Mucosa of descending colon (tissue), 3 donors: ENCODE results near the gene PAK3. TPM values are rescaled to one million over a fixed set of nuclear protein-coding genes. Genes with fewer than 3 reads are reported as not detected.

Source experiments
- ATAC-seq: fragments of 200-7000 bp; cut with Tn5 transposase; one replicate; pipeline ENCODE4 v1.9.1; 2020; ENCODE audit warnings: mild to moderate bottlenecking, moderate library complexity
- DNase-seq, 3 donors: peaks; one replicate each; pipeline ENCODE4 v3.0.0-alpha.2; 2020
- H3K36me3 ChIP-seq: fragments of 200-600 bp; one replicate; pipeline ENCODE4 v1.8.0; 2021; ENCODE audit warnings: low read depth, mild to moderate bottlenecking
- H3K4me1 ChIP-seq: fragments of 200-600 bp; one replicate; pipeline ENCODE4 v1.8.0; 2021; ENCODE audit warnings: low read depth, mild to moderate bottlenecking
- H3K4me3 ChIP-seq: fragments of 200-600 bp; one replicate; pipeline ENCODE4 v1.8.0; 2021; ENCODE audit warnings: mild to moderate bottlenecking
- H3K9me3 ChIP-seq: fragments of 200-600 bp; one replicate; pipeline ENCODE4 v1.8.0; 2021; ENCODE audit warnings: mild to moderate bottlenecking
- CTCF ChIP-seq: fragments of 200-600 bp; IDR thresholded peaks from one replicate; pipeline ENCODE4 v1.8.0; 2022; ENCODE audit warnings: antibody characterized with exemption, mild to moderate bottlenecking
- intact Hi-C, 2 donors: fragments of 100-400 bp; cut with DNase I in 1 of 2; cut with micrococcal nuclease in 1 of 2; formaldehyde crosslinking; loops; one replicate each; pipeline versions ENCODE4 v1.11.0 to v1.11.1; 2022; cut with DNase I, micrococcal nuclease
- total RNA-seq, 3 donors: library from RNA; stranded (reverse); fragmentation: NEBNext Ultra II Directional in 2 of 3; extraction: Animal tissue kit (Norgen Biotek cat#: 25700) in 2 of 3; gene quantifications; one replicate each; pipeline versions ENCODE4 v1.2.1 to v1.2.4, GENCODE V29; 2021 to 2023
- donor health status: DM: no; HTN: no; CAD: no; lungs with moderate emphysema.
- donor health status: DM: no; HTN: no; CAD: no.
- donor health status: DM: no; HTN: yes; CAD: no.

PAK3 gene
- total RNA-seq, 3 donors from 2014 or later = 0.38 to 2.0 (median 1.1) TPM

- Histone ChIP-seq H3K9me3 (no peaks in the 10 kb centered on the region), H3K36me3 (no peaks in the 10 kb centered on the region), H3K4me3 (no peak overlapping the region), H3K4me1 (no peaks in the 10 kb centered on the region)
- DNase-seq = no peak
- no peak for TF ChIP-seq CTCF
- ATAC-seq = no peak
- intact Hi-C loops = no loop called here
Observed at GRCh38 chrX:111123125-111123524, 27.1 kb downstream of the PAK3 start.

GRCh38 chrX:111123606-111124179, 27.7 kb downstream of the PAK3 start:
- H3K9me3 ChIP-seq = no peaks in the 10 kb centered on the region
- no peak for TF ChIP-seq CTCF
- H3K4me1 ChIP-seq = no peaks in the 10 kb centered on the region
- DNase-seq (no peak), ATAC-seq (no peak)
- intact Hi-C loops = no loop called here
- H3K36me3 ChIP-seq = no peaks in the 10 kb centered on the region
- H3K4me3 ChIP-seq = no peak overlapping the region

GRCh38 chrX:111124418-111124817, 28.4 kb downstream of the PAK3 start:
- no peak for DNase-seq
- ATAC-seq = no peak
- Histone ChIP-seq H3K4me1 (no peaks in the 10 kb centered on the region), H3K36me3 (no peaks in the 10 kb centered on the region), H3K9me3 (no peaks in the 10 kb centered on the region), H3K4me3 (no peak overlapping the region)
- intact Hi-C loops = no loop called here
- no peak for TF ChIP-seq CTCF

GRCh38 chrX:111127038-111127437, 31.0 kb downstream of the PAK3 start:
- no peaks in the 10 kb centered on the region for H3K4me1 ChIP-seq
- TF ChIP-seq CTCF = no peak
- no peak overlapping the region for H3K4me3 ChIP-seq
- ATAC-seq (no peak), DNase-seq (no peak)
- intact Hi-C loops = no loop called here
- no peaks in the 10 kb centered on the region for H3K36me3 ChIP-seq
- no peaks in the 10 kb centered on the region for H3K9me3 ChIP-seq

- intact Hi-C loops = no loop called here
- no peaks in the 10 kb centered on the region for H3K36me3 ChIP-seq
- no peaks in the 10 kb centered on the region for H3K4me1 ChIP-seq
- TF ChIP-seq CTCF = no peak
- ATAC-seq (no peak), DNase-seq (no peak)
- no peaks in the 10 kb centered on the region for H3K9me3 ChIP-seq
- no peak overlapping the region for H3K4me3 ChIP-seq
Observed at GRCh38 chrX:111129921-111130320, 33.9 kb downstream of the PAK3 start.

GRCh38 chrX:111131572-111131971, 35.6 kb downstream of the PAK3 start:
- Histone ChIP-seq H3K36me3 (no peaks in the 10 kb centered on the region), H3K4me1 (no peaks in the 10 kb centered on the region), H3K4me3 (no peak overlapping the region), H3K9me3 (no peaks in the 10 kb centered on the region)
- no peak for DNase-seq
- intact Hi-C loops = no loop called here
- TF ChIP-seq CTCF = no peak
- ATAC-seq = no peak
